HG03025 (cell line): ENCODE measurements around the gene MAS1.
"Not testable (repeated sequence)": the region's sequence is repeated elsewhere in the genome, so short reads cannot be mapped to it uniquely, and the experiment has no call there.

Source experiments
- ATAC-seq: cut with Tn5 transposase; IDR thresholded peaks from one replicate; pipeline ENCODE4 v1.9.1; 2021; ENCODE audit warnings: mild to moderate bottlenecking, moderate library complexity; ENCODE audit not compliant: unreplicated experiment, low FRiP score

Gene MAS1

GRCh38 chr6:159914565-159914923, 23.8 kb downstream of the MAS1 start:
- ATAC-seq = peak; percentile 7

GRCh38 chr6:159915397-159915796, 24.6 kb downstream of the MAS1 start:
- no peak for ATAC-seq

- no peak for ATAC-seq
Observed at GRCh38 chr6:159916237-159916636, 25.4 kb downstream of the MAS1 start.

DNA sequence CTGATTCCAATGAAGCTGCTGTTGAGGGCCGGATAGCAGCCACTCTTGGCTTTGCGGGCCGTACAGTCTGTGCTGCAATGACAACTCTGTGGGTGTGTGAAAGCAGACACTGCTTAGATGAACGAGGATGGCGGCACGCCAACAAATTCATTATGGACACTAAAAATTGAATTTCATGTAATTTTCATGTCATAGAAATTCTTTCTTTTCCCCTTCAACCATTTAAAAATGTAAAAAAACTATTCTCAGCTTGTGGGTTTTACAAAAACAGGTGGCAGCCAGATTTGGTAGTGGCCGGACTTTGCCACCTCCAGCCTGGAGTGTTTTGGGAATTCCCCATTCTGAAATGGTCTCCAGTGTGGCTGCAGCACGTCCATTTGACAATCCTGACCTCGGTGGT, 26.0 kb downstream of the MAS1 start:
- ATAC-seq = no peak

DNA sequence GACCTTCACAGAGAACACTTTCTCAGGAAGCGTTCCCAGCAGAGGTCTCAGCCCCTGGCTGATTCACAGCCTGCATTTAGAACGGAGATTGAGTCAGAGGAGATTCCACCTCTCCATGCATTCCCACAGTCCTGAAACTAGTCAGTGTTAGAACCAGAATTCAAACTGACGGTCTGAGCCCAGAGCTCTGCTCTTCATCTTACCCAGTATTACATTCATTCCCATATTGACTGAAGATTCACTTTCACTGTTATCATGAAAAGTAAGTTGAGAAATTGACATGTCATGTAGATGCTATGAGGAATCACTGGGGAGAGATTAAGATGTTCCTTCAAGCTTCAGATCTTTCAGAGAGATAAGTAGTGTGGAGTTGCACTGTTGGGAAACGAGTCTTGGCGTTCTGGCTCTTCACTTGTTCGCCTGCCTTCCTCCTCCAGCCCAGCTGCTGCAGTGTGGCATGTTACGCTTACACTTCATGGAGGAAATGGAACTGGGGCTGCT, 28.3 kb downstream of the MAS1 start:
- no peak for ATAC-seq

DNA sequence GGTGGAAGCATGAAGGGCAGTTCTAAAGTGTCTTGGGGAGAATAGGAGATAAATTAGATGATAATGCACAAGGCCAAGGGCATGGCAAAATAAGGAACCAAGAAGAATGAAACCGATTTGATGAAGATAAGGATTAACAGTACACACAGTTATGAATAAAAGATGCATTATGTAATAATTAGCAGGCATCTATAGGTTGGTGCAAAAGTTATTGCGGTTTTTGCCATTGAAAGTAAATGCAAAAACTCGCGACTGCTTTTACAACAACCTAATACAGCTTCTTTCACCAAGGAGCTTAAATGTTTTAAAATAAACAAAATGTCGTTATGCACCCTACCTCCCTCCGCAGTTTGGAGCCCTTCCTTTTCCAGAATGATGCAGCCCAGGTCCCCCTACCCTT, 29.0 kb downstream of the MAS1 start:
- no peak for ATAC-seq

GRCh38 chr6:159924150-159924549, 33.4 kb downstream of the MAS1 start:
- not testable (repeated sequence) for ATAC-seq

DNA sequence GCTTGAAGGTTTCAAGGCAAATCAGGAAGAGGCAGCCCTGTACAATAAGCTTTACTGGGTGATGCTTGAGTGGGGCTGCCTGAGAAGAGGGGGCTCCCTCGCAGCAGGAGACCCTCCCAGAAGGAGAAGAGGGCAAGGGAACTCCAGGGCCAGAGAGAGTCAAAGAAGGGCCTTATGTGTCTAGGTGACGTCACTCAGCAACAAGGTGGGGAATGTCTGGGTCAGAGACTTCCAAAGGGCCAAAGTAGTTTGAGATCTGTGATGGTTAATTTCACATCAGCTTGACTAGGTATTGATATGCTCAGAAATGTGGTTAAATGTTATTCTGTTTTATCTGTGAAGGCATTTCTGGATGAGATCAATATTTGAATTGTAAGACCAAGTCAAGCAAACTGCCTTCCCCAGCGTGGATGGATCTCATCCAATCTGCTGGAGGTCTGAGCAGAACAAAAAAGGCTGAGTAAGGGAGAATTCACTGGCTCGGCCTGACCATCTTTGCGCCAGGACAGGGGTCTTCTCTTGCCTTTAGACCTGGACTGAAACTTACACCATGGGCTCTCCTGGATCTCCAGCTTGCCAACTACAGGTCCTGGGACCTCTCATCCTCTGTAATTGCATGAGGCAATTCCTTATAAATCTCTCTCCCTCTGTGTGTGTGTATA, 35.9 kb downstream of the MAS1 start:
- ATAC-seq = no peak

DNA sequence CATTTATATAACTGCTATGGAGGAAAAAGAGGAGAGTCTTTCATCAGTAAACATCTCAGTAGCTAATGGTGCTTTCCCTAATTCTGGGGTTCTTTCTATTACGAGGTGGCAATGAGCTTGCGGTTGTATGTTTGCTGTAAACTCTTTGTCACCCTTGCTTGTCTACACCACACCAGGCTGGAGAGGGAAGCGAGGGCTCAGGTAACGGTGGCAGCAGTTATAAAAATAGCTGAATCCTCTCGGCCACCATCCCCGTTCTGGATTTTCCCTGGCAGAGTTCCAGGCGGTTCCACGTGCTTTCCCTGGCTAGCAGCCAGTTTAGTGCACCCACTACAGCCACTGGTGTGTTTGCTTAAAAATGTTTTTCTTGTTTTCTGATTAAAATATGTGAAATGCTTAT, 39.0 kb downstream of the MAS1 start:
- ATAC-seq = no peak

DNA sequence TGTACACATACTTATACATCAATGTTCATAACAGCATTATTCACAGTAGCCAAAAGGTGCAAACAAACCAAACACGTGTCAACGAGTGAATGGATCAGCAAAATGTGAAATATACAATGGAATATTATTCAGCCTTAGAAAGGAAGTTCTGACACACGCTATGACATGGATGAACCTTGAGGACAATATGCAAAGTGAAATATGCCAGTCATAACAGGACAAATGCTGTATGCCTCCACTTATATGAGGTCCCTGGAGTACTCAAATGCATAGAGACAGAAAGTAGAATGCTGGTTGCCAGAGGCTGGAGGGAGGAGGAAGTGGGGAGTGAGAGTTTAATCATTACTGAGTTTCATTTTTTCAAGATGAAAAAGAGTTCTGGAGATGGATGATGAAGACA, 40.3 kb downstream of the MAS1 start:
- peak; percentile 84 for ATAC-seq

- no peak for ATAC-seq
Observed at GRCh38 chr6:159931846-159932245, 41.1 kb downstream of the MAS1 start.

- no peak for ATAC-seq
Observed at GRCh38 chr6:159933077-159933476, 42.3 kb downstream of the MAS1 start.

DNA sequence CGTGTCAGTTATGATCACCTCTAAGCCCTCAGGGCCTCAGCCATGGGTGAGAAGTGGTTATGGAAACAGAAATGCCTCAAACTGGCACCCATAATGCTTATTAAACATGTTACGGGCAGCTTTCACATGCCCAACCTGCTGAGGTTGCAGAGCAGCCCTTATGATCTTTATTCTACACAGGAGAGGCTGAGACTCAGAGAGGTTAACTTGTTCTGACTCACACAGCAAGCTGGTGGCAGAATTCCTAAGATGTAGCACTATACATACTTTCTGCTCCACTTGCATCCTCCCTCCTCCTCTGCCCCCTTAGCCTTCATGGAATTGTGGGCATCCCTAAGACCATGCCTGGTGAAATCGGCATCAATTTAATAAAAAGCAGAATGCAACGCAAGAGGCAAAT, 43.4 kb downstream of the MAS1 start:
- ATAC-seq = no peak

- ATAC-seq = no peak
Observed at GRCh38 chr6:159935065-159935464, 44.3 kb downstream of the MAS1 start.

DNA sequence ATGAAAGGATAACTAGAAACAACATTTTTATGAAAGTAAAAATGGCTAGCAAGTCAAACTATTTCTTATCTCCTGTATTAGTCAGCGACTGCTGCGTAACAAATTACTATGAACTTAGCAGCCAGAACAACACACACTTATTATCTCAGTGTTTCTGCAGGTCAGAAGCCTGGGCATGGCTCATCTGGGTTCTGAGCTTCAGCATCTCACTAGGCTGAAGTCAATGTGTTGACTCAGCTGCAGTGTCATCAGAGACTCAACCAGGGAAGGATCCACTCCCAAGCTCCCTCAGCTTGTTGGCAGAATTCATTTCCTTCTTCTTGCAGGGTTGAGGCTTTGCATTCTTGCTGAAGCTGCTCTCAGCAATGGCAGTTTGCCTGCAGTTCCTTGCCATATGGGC, 44.8 kb downstream of the MAS1 start:
- ATAC-seq = no peak

- ATAC-seq = no peak
Observed at GRCh38 chr6:159939591-159940016, 48.8 kb downstream of the MAS1 start.
